Uterus (tissue), 2 donors: ENCODE results near the gene COX5A.

Source experiments
- CTCF ChIP-seq, 4 experiments: fragments of 200-600 bp in 2 of 4; fragments of 450-650 bp in 2 of 4; sonication (generic) in 2 of 4; IDR thresholded peaks; one replicate each; pipeline ENCODE4 v1.5.1; 2016 to 2019; ENCODE audit warnings: antibody characterized with exemption in 4 of 4, mild to moderate bottlenecking in 2 of 4, moderate library complexity in 1 of 4
- POLR2A ChIP-seq, 2 donors: fragments of 450-650 bp; IDR thresholded peaks; one replicate each; pipeline ENCODE4 v1.6.1; 2016; ENCODE audit warnings: antibody characterized with exemption in 2 of 2, mild to moderate bottlenecking in 1 of 2, moderate library complexity in 1 of 2

GRCh38 chr15:74950078-74950908 lies 12.4 kb upstream of the COX5A start:
- TF ChIP-seq CTCF (IDR thresholded peaks at IDR 0.05) (peak; percentile 94 to 99 (median 98)), POLR2A (IDR thresholded peaks at IDR 0.05) (no peak)
